SH-SY5Y (cell line): Measurements from ENCODE around the gene PRR20G.

ENCODE experiments used
- GATA2 ChIP-seq: IDR thresholded peaks from 2 replicates; pipeline ENCODE4 v1.6.1; 2011; ENCODE audit warnings: mild to moderate bottlenecking, low read depth, low read length
- GATA3 ChIP-seq: IDR thresholded peaks from 2 replicates; pipeline ENCODE4 v1.6.1; 2011; ENCODE audit warnings: low read depth, mild to moderate bottlenecking, low read length, moderate library complexity

Gene PRR20G

DNA sequence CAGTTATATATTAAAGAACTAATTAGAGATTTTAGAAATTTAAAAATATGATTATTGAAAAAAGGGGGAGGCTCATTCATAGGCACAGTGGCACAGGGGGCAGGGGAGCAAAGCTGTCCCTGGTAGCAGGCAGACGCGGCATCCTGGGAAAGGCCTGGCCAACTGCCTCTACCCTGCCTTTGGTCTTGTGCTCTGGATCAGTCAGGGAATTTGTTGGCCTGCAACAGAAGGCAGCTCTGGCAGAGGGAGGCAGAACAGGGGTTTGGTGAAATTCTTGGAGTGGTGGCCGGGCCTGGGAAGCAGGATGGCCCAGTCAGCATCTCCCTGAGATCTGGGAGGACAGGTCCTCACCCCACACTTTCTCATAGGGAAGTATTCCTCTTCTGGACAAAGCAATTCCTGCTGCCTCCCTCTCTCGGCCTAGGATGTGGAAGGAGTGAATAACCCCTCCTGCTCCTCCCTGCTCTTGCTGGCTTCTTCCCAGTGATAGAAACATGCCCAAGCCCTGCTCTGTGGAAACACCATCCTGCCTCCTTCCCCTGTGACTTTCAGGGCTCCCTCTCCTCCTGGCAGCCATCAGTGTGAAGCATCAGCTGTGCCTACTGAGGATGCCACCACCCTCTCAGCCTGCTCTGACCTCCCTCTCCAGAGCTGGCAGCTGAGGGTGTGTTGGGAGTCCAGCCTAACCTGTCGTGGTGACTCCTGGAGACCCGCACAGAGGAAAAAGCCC lies 26.9 kb downstream of the PRR20G start:
- no peak for TF ChIP-seq GATA2
- no peak for TF ChIP-seq GATA3

- TF ChIP-seq GATA3 (no peak), GATA2 (no peak)
These were observed 27.4 kb downstream of the PRR20G start for GRCh38 chr3:127260416-127260815.

DNA sequence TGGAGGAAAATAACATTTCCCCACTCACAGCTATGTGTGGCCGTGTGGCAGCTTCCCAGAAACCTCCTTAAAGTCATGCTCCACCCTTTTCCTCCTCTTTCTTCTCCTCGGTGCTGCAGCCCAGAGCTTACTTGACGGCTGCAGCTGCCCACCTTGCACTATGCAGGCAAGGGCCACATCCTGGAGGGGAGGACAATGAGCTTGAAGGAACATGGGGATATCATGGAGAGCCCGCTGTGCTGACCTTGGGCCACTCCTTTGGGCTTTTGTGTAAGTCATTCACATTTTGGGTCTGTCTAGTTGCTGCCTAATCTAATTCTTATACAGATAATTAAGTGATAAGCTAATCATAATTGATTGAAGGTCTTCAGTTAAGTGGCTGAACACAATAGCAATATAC lies 28.0 kb downstream of the PRR20G start:
- TF ChIP-seq GATA3 (no peak), GATA2 (no peak)

DNA sequence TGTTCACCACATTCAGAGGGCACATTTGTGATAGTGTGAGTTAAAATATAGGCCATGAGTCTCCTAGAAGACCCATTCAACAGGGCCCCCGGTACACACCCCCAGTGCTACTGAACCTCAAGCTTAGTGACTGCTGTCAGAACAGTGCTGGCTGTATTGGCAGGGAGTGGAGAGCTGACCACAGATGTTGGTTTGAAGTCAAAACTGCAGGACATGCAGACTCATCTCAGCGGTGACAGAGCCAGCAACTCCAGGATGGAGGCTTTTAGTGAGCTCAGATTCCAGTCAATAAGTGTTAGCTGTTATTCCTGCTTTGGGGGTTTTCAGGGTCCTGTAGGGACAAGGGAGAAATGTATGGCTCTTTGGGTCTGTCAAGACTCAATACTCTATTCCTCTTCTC lies 29.1 kb downstream of the PRR20G start:
- TF ChIP-seq GATA2 (no peak), GATA3 (no peak)

- TF ChIP-seq GATA3 (no peak), GATA2 (no peak)
These were observed 30.5 kb downstream of the PRR20G start for GRCh38 chr3:127257351-127257750.

DNA sequence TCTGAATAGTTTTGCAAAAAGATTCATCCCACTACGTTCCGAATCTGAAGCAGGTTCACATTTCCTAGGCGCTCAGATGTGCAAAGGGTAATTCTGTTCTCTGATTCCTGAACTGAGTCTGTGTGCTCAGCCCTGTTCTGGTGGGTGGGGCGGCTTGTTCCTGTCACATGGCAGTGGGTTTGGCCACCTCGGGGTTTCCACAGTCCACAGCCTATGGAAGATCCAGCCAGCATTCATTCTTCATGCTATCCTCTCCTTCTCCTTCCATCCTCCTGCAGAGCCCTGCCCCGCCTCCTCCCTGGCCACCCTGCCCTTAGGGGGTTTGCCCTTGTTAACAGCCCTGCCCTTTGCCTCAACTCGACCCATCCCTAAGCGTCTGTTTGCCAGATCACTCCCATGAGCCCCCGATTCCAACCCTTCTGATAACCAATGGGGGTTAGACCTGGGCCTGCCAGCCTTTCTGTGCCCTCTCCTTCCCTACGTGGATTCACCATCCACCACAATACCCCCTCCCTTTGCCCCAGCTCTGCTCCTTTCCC lies 31.0 kb downstream of the PRR20G start:
- TF ChIP-seq GATA3 (no peak), GATA2 (no peak)

GRCh38 chr3:127256138-127256537 lies 31.7 kb downstream of the PRR20G start:
- TF ChIP-seq GATA3 (no peak), GATA2 (no peak)

DNA sequence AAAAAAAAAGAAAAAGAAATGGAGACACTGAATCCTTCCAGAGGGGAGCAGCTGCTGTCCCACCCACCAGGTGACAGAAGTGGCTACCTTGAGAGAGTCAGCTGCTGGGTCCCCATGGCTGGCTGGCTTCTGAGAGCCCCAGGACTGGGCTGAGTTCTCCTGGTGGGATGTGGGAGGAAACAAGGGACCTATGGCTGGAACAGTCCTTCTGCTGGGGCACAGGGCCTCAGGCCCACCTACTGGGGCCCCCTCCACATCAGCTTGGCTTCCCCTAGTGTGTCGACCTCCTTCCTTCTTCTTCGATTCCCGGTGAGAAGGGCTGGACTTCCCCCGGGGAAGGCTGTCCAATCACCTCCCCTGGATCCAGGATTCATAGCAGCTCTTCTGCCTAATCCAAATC lies 32.3 kb downstream of the PRR20G start:
- TF ChIP-seq GATA3 (no peak), GATA2 (no peak)

DNA sequence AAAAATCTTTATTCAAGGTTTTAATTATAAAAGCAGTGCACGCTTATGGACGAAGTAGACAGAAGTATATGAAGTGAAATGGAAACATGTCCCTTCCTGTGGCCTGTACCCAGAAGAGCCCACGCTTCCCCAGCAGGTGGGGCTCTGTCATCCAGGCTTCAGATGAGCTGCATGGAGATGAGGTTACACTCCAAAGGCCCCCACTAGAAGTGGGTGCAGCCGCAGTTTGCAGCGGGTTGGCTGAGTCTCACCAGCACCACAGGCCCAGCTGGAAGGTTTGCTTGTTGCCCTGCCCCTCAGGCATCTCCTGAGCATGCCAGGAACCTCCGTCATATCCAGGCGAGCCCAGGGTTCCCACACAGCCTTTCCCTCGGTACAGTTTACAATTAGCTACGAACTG lies 33.1 kb downstream of the PRR20G start:
- no peak for TF ChIP-seq GATA3
- no peak for TF ChIP-seq GATA2

- TF ChIP-seq GATA2 (no peak), GATA3 (no peak)
These were observed 33.7 kb downstream of the PRR20G start for GRCh38 chr3:127254033-127254644.

DNA sequence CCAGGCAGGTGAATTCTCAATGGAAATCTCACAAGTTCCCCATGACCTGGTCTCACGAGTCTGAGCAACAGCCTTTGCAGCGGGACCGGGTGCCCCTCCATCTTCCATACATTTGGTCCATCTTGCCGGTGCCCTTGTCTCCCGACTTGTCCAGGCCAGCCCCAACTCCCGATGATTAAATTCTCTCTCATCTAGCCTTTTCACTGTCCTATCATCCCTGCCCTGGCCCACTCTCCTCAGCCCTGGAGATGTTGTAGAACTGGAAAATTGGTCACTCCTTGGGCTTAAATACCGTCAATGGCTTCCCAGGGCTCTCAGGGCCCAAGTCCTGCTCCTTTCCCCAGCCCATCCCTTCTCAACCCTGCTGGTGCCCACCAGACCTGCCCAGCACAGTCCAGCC lies 34.4 kb downstream of the PRR20G start:
- TF ChIP-seq GATA2: no peak
- TF ChIP-seq GATA3: no peak

DNA sequence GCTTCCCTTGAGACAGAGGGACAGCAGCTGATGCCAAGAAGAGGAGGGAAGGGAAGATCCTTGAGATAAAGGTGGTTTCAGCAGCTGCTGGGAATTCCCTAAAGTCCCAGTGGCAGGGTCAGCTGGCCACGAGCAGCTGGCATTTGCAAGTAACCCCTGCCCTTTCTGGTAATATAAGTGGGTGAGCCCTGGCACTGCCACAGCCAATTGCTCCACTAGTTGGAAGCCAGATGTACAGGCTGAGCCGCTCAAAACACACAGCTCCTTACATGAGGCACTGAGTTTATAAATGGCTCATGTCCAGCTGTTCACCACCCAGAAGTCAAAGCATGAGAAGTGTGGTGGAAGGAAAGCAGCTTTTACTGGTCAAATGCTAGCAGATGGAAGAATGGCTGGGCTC lies 35.4 kb downstream of the PRR20G start:
- TF ChIP-seq GATA2 (no peak), GATA3 (no peak)

DNA sequence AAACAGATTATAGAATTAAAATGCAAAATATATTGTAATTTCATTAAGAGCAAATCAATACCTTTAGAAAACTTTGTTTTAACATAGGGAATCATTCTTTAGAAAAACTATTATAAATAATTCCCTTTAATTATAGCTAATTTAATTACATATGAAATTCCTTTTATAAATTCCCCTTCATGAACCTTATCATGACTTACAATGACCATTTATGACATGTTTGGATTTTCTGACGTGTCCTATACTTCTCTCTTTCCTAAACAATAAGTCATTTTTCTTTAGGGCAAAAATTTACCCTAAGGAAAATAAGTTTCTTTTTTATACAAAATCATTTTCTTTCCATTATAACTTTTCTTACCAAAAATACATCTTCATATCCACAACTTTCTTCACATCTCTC lies 37.8 kb downstream of the PRR20G start:
- TF ChIP-seq GATA3 (no peak), GATA2 (no peak)

DNA sequence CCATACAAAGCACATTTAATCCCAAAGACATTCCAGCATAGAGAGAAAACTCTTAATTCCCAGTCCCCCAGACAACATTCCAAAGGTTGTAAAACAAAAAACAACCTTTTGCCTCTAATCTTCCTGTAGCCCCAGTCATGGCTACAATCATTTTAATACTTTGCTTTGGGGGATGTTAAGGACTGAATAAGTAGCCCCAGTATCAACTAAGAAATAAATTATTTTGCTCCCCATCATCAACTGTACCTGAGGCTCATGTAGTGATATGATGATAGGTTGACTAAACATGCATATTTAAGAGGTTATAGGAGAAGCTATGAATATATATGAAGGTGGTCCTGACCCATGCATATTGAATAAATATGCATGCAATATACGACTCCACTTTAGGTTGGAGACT lies 40.6 kb downstream of the PRR20G start:
- TF ChIP-seq GATA2 (no peak), GATA3 (no peak)

- TF ChIP-seq GATA3 (no peak), GATA2 (no peak)
These were observed 49.2 kb downstream of the PRR20G start for GRCh38 chr3:127238602-127239001.
